Keratinocyte (primary cell): ENCODE measurements around the gene CAPN15.

Experiments
- CTCF ChIP-seq, 3 experiments: IDR thresholded peaks in 1 of 3; conservative IDR thresholded peaks in 1 of 3; optimal IDR thresholded peaks in 1 of 3; 2 replicates in 2 of 3; 3 replicates in 1 of 3; pipeline versions ENCODE3 to v1.5.1; 2011; ENCODE audit warnings: low read length in 3 of 3, mild to moderate bottlenecking in 3 of 3, moderate library complexity in 2 of 3, control low read depth in 1 of 3, inconsistent platforms in 1 of 3; ENCODE audit not compliant: insufficient read depth in 2 of 3; ENCODE audit errors: extremely low read depth in 1 of 3
- EZH2 ChIP-seq: IDR thresholded peaks from one replicate; pipeline ENCODE4 v1.6.1; 2012; ENCODE audit warnings: inconsistent platforms, mild to moderate bottlenecking, low read length, moderate library complexity

- TF ChIP-seq CTCF (optimal IDR thresholded peaks at IDR 0.05 in 1 of 3, IDR thresholded peaks at IDR 0.05 in 1 of 3, conservative IDR thresholded peaks at IDR 0.05 in 1 of 3; ENCODE audit: extremely low read depth in 1 of 3, insufficient read depth in 2 of 3, low read length in 3 of 3), result no peak
- TF ChIP-seq EZH2, result no peak
Measured at GRCh38 chr16:593406-593805, 65.9 kb downstream of the CAPN15 start.
